WTC11 (cell line): ENCODE results near the gene HNRNPUL1. TPM values are rescaled to one million over a fixed set of nuclear protein-coding genes. Genes with fewer than 3 reads are reported as not detected.

Experiments
- ATAC-seq: fragments of 200-7000 bp; cut with Tn5 transposase; 2 replicates; pipeline ENCODE4 v1.10.0; 2021; ENCODE audit warnings: mild to moderate bottlenecking, moderate library complexity
- CTCF ChIA-PET: fragments of 300-600 bp; sonication (Branson Sonifier 250); formaldehyde crosslinking; loops from one replicate; lab custom pipeline; 2021; ENCODE audit warnings: antibody characterized with exemption; lab: Charles Lee
- POLR2A ChIA-PET: fragments of 350-600 bp; sonication (Branson Sonifier 250); formaldehyde crosslinking; loops from one replicate; lab custom pipeline; 2021; ENCODE audit warnings: antibody characterized with exemption; lab: Charles Lee
- DNase-seq: peaks from one replicate; pipeline ENCODE4 v3.0.0; 2021; ENCODE audit warnings: low spot score
- H3K27ac Mint-ChIP-seq: 2 replicates; pipeline ENCODE4 v1.8.0; 2021; ENCODE audit warnings: mixed read lengths
- H3K27me3 Mint-ChIP-seq: 2 replicates; pipeline ENCODE4 v1.8.0; 2021; ENCODE audit warnings: low read depth, mild to moderate bottlenecking, moderate library complexity, mixed read lengths
- H3K36me3 Mint-ChIP-seq: 2 replicates; pipeline ENCODE4 v1.8.0; 2021; ENCODE audit warnings: mixed read lengths
- H3K4me1 Mint-ChIP-seq: 2 replicates; pipeline ENCODE4 v1.8.0; 2022; ENCODE audit warnings: mixed read lengths
- H3K4me3 Mint-ChIP-seq: 2 replicates; pipeline ENCODE4 v1.8.0; 2021; ENCODE audit warnings: mild to moderate bottlenecking, moderate library complexity, mixed read lengths
- H3K9me3 Mint-ChIP-seq: 2 replicates; pipeline ENCODE4 v1.8.0; 2021; ENCODE audit warnings: mixed read lengths
- IRF2 ChIP-seq: sonication (generic); formaldehyde crosslinking; IDR thresholded peaks from 2 replicates; pipeline ENCODE4 v1.8.0; 2022; ENCODE audit warnings: low read depth, missing genetic modification reagents, borderline replicate concordance
- NFYB ChIP-seq: sonication (generic); formaldehyde crosslinking; conservative IDR thresholded peaks from 2 replicates; pipeline ENCODE4 v1.8.0; 2022; ENCODE audit warnings: low read depth, missing genetic modification reagents
- TCF7 ChIP-seq: sonication (generic); formaldehyde crosslinking; IDR thresholded peaks from 2 replicates; pipeline ENCODE4 v1.8.0; 2022; ENCODE audit warnings: mild to moderate bottlenecking, low read depth, missing genetic modification reagents, moderate library complexity
- ZNF263 ChIP-seq: sonication (generic); formaldehyde crosslinking; IDR thresholded peaks from 2 replicates; pipeline ENCODE4 v1.8.1; 2022; ENCODE audit warnings: low read depth, mild to moderate bottlenecking, moderate library complexity, missing genetic modification reagents
- ZNF317 ChIP-seq: sonication (generic); formaldehyde crosslinking; IDR thresholded peaks from 2 replicates; pipeline ENCODE4 v1.8.1; 2023; ENCODE audit warnings: low read depth, mild to moderate bottlenecking, moderate library complexity, missing genetic modification reagents, borderline replicate concordance
- total RNA-seq: library from RNA; stranded (reverse); gene quantifications from 3 replicates; pipeline ENCODE4 v1.2.3, GENCODE V29; 2021
- TF ChIP-seq, protein P1 (sequence below): sonication (generic); formaldehyde crosslinking; IDR thresholded peaks from 2 replicates; pipeline ENCODE4 v1.8.0; 2023; ENCODE audit warnings: missing genetic modification reagents, mild to moderate bottlenecking, borderline replicate concordance
- TF ChIP-seq, protein P2 (sequence below): sonication (generic); formaldehyde crosslinking; IDR thresholded peaks from 2 replicates; pipeline ENCODE4 v1.8.0; 2022; ENCODE audit warnings: mild to moderate bottlenecking, missing genetic modification reagents
- TF ChIP-seq, protein P3 (sequence below): sonication (generic); formaldehyde crosslinking; IDR thresholded peaks from 2 replicates; pipeline ENCODE4 v1.8.1; 2022; ENCODE audit warnings: mild to moderate bottlenecking, moderate library complexity, missing genetic modification reagents
- TF ChIP-seq, protein P4 (sequence below): sonication (generic); formaldehyde crosslinking; IDR thresholded peaks from 2 replicates; pipeline ENCODE4 v1.8.0; 2022; ENCODE audit warnings: mild to moderate bottlenecking, missing genetic modification reagents
- TF ChIP-seq, protein P5 (sequence below): sonication (generic); formaldehyde crosslinking; conservative IDR thresholded peaks from 2 replicates; pipeline ENCODE4 v1.8.1; 2023; ENCODE audit warnings: mild to moderate bottlenecking, low read depth, missing genetic modification reagents, moderate library complexity
- TF ChIP-seq, protein P6 (sequence below): sonication (generic); formaldehyde crosslinking; IDR thresholded peaks from 2 replicates; pipeline ENCODE4 v1.8.1; 2023; ENCODE audit warnings: mild to moderate bottlenecking, missing genetic modification reagents
- TF ChIP-seq, protein P7 (sequence below): sonication (generic); formaldehyde crosslinking; IDR thresholded peaks from 2 replicates; pipeline ENCODE4 v1.8.1; 2023; ENCODE audit warnings: mild to moderate bottlenecking, moderate library complexity, missing genetic modification reagents

The HNRNPUL1 gene
- total RNA-seq, 1 experiment from 2014 or later = 282 TPM

DNA sequence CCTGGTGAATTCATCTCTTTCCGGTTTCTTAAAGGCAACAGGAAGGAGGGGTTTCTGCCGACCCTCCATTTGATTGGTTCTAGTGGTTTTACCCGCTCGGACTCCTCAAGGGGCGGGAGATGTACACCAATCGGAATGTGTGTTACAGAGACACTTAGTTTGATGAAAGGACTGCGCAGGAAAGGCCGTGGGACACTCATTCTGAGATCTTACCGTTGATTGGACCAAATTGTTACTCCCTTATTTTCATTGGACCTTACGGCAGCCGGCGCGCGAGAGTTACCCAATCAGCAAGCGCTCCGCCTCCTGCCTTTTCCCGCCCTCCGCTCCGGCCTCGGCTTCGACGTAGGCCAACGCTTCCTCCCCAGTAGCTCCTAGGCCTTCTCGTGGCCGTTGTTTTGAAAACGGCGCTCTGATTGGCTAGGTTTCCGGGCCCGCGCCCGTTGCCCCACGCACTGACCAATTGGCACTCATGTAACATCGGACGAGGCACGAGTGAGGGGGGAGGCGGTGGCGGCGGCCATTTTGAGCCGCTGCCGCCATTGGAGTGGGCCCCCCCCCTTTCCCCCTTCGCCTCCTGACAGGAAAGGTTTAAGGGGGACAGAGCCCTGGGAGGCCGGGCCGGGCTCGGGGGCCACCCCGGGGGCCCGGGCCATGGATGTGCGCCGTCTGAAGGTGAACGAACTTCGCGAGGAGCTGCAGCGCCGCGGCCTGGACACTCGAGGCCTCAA, at the start of gene HNRNPUL1 (continued):
- TF ChIP-seq, protein P1, sequence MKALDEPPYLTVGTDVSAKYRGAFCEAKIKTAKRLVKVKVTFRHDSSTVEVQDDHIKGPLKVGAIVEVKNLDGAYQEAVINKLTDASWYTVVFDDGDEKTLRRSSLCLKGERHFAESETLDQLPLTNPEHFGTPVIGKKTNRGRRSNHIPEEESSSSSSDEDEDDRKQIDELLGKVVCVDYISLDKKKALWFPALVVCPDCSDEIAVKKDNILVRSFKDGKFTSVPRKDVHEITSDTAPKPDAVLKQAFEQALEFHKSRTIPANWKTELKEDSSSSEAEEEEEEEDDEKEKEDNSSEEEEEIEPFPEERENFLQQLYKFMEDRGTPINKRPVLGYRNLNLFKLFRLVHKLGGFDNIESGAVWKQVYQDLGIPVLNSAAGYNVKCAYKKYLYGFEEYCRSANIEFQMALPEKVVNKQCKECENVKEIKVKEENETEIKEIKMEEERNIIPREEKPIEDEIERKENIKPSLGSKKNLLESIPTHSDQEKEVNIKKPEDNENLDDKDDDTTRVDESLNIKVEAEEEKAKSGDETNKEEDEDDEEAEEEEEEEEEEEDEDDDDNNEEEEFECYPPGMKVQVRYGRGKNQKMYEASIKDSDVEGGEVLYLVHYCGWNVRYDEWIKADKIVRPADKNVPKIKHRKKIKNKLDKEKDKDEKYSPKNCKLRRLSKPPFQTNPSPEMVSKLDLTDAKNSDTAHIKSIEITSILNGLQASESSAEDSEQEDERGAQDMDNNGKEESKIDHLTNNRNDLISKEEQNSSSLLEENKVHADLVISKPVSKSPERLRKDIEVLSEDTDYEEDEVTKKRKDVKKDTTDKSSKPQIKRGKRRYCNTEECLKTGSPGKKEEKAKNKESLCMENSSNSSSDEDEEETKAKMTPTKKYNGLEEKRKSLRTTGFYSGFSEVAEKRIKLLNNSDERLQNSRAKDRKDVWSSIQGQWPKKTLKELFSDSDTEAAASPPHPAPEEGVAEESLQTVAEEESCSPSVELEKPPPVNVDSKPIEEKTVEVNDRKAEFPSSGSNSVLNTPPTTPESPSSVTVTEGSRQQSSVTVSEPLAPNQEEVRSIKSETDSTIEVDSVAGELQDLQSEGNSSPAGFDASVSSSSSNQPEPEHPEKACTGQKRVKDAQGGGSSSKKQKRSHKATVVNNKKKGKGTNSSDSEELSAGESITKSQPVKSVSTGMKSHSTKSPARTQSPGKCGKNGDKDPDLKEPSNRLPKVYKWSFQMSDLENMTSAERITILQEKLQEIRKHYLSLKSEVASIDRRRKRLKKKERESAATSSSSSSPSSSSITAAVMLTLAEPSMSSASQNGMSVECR (CRISPR knock-in tag) = 0 out of 2 replicates have a peak, but pooled peaks have one; percentile 46
- TF ChIP-seq, protein P2, sequence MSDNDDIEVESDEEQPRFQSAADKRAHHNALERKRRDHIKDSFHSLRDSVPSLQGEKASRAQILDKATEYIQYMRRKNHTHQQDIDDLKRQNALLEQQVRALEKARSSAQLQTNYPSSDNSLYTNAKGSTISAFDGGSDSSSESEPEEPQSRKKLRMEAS (CRISPR knock-in tag) = peak; percentile 95
- TF ChIP-seq, protein P3, sequence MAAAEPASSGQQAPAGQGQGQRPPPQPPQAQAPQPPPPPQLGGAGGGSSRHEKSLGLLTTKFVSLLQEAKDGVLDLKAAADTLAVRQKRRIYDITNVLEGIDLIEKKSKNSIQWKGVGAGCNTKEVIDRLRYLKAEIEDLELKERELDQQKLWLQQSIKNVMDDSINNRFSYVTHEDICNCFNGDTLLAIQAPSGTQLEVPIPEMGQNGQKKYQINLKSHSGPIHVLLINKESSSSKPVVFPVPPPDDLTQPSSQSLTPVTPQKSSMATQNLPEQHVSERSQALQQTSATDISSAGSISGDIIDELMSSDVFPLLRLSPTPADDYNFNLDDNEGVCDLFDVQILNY (CRISPR knock-in tag) = peak; percentile 99
- TF ChIP-seq ZNF317 (CRISPR knock-in tag) = 0 out of 2 replicates have a peak, but pooled peaks have one; percentile 30
- TF ChIP-seq NFYB (CRISPR knock-in tag) = peak; percentile 94

DNA sequence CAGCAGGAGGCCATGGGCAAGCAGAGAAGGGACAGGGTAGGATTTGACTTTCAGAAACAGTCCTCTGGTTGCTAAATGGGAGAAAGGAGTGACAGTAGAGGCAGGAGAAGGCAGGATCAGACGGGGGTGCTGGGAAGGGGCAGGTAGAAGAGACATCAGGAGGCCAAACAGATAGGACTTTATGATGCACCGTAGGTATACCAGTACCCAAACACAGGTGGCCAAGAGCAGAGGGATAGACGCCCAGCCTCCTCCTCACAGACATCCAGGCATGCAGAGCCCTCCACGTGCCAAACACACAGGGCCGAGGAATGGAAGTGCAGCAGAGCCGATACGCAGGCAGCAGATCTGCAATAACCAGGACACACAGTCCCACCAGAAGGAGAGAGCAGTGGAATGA, 46.4 kb upstream of the HNRNPUL1 start:
- ATAC-seq (no peak), DNase-seq (no peak)
- ChIA-PET CTCF (interaction anchor here (0.6 to 4.2 kb wide), 2 partner anchors 44 to 413 kb away, joined by 3 to 24 read pairs; no protein-coding TSS in a partner anchor), POLR2A (interaction anchor here (2.1 kb wide), 1 partner anchor 46 kb away, joined by 24 read pairs; the partner anchor contains the start of gene HNRNPUL1)
- peaks cover 9% of the 10 kb centered on the region for H3K36me3 Mint-ChIP-seq
- H3K4me3 Mint-ChIP-seq = peak overlapping the region; percentile 39
- peaks cover 33% of the 10 kb centered on the region for H3K4me1 Mint-ChIP-seq
- no peaks in the 10 kb centered on the region for H3K9me3 Mint-ChIP-seq
- peak overlapping the region; percentile 76; the same call in 1 of the 2 replicates for H3K27ac Mint-ChIP-seq
- H3K27me3 Mint-ChIP-seq = no peaks in the 10 kb centered on the region; the same call in 1 of the 2 replicates
- TF ChIP-seq, protein P4, sequence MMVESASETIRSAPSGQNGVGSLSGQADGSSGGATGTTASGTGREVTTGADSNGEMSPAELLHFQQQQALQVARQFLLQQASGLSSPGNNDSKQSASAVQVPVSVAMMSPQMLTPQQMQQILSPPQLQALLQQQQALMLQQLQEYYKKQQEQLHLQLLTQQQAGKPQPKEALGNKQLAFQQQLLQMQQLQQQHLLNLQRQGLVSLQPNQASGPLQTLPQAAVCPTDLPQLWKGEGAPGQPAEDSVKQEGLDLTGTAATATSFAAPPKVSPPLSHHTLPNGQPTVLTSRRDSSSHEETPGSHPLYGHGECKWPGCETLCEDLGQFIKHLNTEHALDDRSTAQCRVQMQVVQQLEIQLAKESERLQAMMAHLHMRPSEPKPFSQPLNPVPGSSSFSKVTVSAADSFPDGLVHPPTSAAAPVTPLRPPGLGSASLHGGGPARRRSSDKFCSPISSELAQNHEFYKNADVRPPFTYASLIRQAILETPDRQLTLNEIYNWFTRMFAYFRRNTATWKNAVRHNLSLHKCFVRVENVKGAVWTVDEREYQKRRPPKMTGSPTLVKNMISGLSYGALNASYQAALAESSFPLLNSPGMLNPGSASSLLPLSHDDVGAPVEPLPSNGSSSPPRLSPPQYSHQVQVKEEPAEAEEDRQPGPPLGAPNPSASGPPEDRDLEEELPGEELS (CRISPR knock-in tag) = no peak
- TF ChIP-seq TCF7 (CRISPR knock-in tag) (no peak), ZNF263 (no peak), IRF2 (CRISPR knock-in tag) (no peak)
- TF ChIP-seq, protein P5, sequence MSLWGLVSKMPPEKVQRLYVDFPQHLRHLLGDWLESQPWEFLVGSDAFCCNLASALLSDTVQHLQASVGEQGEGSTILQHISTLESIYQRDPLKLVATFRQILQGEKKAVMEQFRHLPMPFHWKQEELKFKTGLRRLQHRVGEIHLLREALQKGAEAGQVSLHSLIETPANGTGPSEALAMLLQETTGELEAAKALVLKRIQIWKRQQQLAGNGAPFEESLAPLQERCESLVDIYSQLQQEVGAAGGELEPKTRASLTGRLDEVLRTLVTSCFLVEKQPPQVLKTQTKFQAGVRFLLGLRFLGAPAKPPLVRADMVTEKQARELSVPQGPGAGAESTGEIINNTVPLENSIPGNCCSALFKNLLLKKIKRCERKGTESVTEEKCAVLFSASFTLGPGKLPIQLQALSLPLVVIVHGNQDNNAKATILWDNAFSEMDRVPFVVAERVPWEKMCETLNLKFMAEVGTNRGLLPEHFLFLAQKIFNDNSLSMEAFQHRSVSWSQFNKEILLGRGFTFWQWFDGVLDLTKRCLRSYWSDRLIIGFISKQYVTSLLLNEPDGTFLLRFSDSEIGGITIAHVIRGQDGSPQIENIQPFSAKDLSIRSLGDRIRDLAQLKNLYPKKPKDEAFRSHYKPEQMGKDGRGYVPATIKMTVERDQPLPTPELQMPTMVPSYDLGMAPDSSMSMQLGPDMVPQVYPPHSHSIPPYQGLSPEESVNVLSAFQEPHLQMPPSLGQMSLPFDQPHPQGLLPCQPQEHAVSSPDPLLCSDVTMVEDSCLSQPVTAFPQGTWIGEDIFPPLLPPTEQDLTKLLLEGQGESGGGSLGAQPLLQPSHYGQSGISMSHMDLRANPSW = no peak
- TF ChIP-seq, protein P6, sequence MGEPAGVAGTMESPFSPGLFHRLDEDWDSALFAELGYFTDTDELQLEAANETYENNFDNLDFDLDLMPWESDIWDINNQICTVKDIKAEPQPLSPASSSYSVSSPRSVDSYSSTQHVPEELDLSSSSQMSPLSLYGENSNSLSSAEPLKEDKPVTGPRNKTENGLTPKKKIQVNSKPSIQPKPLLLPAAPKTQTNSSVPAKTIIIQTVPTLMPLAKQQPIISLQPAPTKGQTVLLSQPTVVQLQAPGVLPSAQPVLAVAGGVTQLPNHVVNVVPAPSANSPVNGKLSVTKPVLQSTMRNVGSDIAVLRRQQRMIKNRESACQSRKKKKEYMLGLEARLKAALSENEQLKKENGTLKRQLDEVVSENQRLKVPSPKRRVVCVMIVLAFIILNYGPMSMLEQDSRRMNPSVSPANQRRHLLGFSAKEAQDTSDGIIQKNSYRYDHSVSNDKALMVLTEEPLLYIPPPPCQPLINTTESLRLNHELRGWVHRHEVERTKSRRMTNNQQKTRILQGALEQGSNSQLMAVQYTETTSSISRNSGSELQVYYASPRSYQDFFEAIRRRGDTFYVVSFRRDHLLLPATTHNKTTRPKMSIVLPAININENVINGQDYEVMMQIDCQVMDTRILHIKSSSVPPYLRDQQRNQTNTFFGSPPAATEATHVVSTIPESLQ (CRISPR knock-in tag) = no peak
- TF ChIP-seq, protein P7, sequence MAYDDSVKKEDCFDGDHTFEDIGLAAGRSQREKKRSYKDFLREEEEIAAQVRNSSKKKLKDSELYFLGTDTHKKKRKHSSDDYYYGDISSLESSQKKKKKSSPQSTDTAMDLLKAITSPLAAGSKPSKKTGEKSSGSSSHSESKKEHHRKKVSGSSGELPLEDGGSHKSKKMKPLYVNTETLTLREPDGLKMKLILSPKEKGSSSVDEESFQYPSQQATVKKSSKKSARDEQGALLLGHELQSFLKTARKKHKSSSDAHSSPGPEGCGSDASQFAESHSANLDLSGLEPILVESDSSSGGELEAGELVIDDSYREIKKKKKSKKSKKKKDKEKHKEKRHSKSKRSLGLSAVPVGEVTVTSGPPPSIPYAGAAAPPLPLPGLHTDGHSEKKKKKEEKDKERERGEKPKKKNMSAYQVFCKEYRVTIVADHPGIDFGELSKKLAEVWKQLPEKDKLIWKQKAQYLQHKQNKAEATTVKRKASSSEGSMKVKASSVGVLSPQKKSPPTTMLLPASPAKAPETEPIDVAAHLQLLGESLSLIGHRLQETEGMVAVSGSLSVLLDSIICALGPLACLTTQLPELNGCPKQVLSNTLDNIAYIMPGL = no peak
- TF ChIP-seq, protein P1 (CRISPR knock-in tag) = no peak
